ENCODE measurements around the gene DHH. TPM values are rescaled to one million over a fixed set of nuclear protein-coding genes. Genes with fewer than 3 reads are reported as not detected.

Gene DHH
- total and polyA plus RNA-seq, 10 of the 15 experiments (the other 5 are each of a cell fraction or from before 2014, with no cell fraction given) = 0.01 TPM; not detected in 9

DNA sequence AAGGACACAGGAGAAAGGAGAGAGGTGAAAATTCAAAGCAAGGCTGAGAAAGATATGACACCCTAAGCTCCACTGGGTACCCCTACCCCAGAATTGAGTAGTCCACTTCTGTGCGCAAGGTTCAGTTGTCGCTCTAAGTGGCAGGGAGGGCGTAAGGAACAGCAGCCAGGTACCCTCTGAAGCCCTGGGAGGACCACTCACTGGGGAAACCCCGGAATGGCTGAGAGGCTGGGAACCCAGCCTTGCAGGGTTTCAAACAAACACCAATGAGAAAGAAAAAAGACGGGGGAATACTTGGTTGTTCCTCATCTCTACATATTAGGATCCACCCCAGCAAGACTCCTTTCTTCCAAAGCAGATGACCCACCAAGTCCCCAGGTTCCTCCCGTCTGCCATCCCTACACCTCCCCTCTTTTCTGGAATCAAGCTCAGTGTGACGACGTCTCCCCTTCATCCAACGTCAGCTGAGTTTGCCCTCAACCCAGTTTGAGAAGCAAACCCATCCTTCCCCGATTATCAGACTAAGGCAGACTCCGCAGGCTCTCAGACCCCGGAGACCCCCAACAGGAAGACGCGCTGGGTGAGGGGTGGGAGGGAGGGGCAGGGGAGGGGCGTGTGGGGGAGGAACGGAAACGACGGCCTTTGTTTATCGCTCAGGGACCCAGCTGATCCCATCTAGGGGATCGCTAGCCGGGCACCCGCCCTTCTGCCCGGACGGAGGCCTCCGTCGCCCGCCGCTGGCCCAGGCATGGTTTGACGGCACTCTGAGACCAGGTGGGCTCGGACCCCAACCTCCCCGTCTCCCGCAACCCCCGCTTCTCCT is 15.3 kb upstream of the DHH start:
- BruUV-seq (replicated peaks) = TSS peak; percentile 52

More for the DNA sequence above, 15.3 kb upstream of the DHH start:
- H3K27me3 ChIP-seq (replicated peaks in 1 of 2; ENCODE audit: control insufficient read depth in 2 of 2, insufficient read depth in 2 of 2, low read length in 1 of 2) = no peaks in the 10 kb centered on the region
- FAIRE-seq = no peak
- peak overlapping the region; percentile 70 for H3K27ac ChIP-seq (ENCODE audit: control insufficient read depth, insufficient read depth)
- H3K36me3 ChIP-seq (ENCODE audit: control insufficient read depth in 2 of 2, insufficient read depth in 2 of 2, low read length in 1 of 2) = peaks cover 0 to 4% of the 10 kb centered on the region in 2 experiments; a peak in 1 of 4 replicates
- ChIA-PET SMC1A (ENCODE audit: uncharacterized antibody, unreplicated experiment) (interaction anchor here (0.5 to 3.0 kb wide), 12 partner anchors 11 to 258 kb away, joined by 3 to 15 read pairs (median 5); partner anchors contain the start of genes DDX23 and TUBA1B), RAD21 (ENCODE audit: unreplicated experiment) (interaction anchor here (0.6 to 3.5 kb wide), 10 partner anchors 20 to 140 kb away, joined by 3 to 18 read pairs (median 4); partner anchors contain the start of genes DDN and TUBA1B), CTCF (interaction anchor here (0.7 to 10.9 kb wide), 18 partner anchors 10 to 256 kb away, joined by 3 to 118 read pairs (median 4); partner anchors contain the start of genes DHH, RHEBL1 and TUBA1B), POLR2A (interaction anchor here (0.5 to 3.5 kb wide), 14 partner anchors 10 to 207 kb away, joined by 3 to 48 read pairs (median 4); partner anchors contain the start of genes KMT2D, RHEBL1 and TUBA1B)
- WGBS (ENCODE audit: insufficient coverage, insufficient replicate concordance, low lambda C conversion rate, missing lambda C conversion rate) = 10% methylated on average over 29 of the region's 33 CpGs
- H3K4me3 ChIP-seq = peak overlapping the region; percentile 87
- intact Hi-C loops (cut with micrococcal nuclease; ENCODE audit: unreplicated experiment) (loop anchor here (5.0 kb wide), 1 partner anchor 48 kb away; the partner anchor contains the start of gene KMT2D), in situ Hi-C loops (cut with MboI) (no loop called here)
- H4K20me1 ChIP-seq (ENCODE audit: control insufficient read depth, insufficient read depth) = no peaks in the 10 kb centered on the region
- H3K4me1 ChIP-seq (ENCODE audit: control insufficient read depth, insufficient read depth, low read length) = peaks cover 13% of the 10 kb centered on the region
- peak; percentile 22 for ATAC-seq
- H3K79me2 ChIP-seq (ENCODE audit: control insufficient read depth, insufficient read depth, low read length) = peaks cover 9% of the 10 kb centered on the region
- peak overlapping the region; percentile 94 for H3K9ac ChIP-seq (ENCODE audit: control insufficient read depth, insufficient read depth, low read length)
- peak overlapping the region; percentile 98 for H2AFZ ChIP-seq (ENCODE audit: control insufficient read depth, low read depth, low read length)
- no peaks in the 10 kb centered on the region for H3K9me3 ChIP-seq (replicated peaks; ENCODE audit: control insufficient read depth, insufficient read depth, low read length)
- H3K4me2 ChIP-seq (ENCODE audit: control insufficient read depth, insufficient read depth) = peak overlapping the region; percentile 97
- DNase-seq (ENCODE audit: low read depth, low spot score) = no peak
- no peak for TF ChIP-seq ZNF274 (IDR thresholded peaks at IDR 0.05; ENCODE audit: insufficient read depth, insufficient read length)
- TF ChIP-seq PAX5 (IDR thresholded peaks at IDR 0.05; ENCODE audit: borderline replicate concordance, low read depth, low read length) = no peak
- no peak for TF ChIP-seq NFYA (IDR thresholded peaks at IDR 0.05; ENCODE audit: borderline replicate concordance, low read depth, low read length)
- TF ChIP-seq MLLT1 (IDR thresholded peaks at IDR 0.05) = peak; percentile 41
